Neural cell (in vitro differentiated cells): ENCODE data around the gene NPRL2. TPM values are rescaled to one million over a fixed set of nuclear protein-coding genes. Genes with fewer than 3 reads are reported as not detected.

Experiments used
- H2AFZ ChIP-seq: fragments of 200-600, 300-800 bp; sonication (generic), shearing (Covaris generic); 2 replicates; pipeline ENCODE4 v1.6.0; 2014; ENCODE audit warnings: low read depth, mild to moderate bottlenecking, antibody characterized with exemption, low read length, moderate library complexity
- H3F3A ChIP-seq: fragments of 200-600 bp; shearing (Covaris generic); 2 replicates; pipeline ENCODE4 v1.6.1; 2016; ENCODE audit warnings: mild to moderate bottlenecking, moderate library complexity, mixed read lengths, antibody characterized with exemption, low read length; ENCODE audit not compliant: insufficient read depth, poor library complexity, severe bottlenecking
- H3K27ac ChIP-seq: fragments of 200-600, 300-800 bp; sonication (generic), shearing (Covaris generic); 2 replicates; pipeline ENCODE4 v1.5.1; 2014; ENCODE audit warnings: mild to moderate bottlenecking, low read length, moderate library complexity
- H3K27me3 ChIP-seq: fragments of 300-800, 200-600 bp; sonication (generic), shearing (Covaris generic); 2 replicates; pipeline ENCODE4 v1.6.0; 2014; ENCODE audit warnings: mild to moderate bottlenecking, low read depth, low read length, moderate library complexity; ENCODE audit not compliant: insufficient read depth
- H3K36me3 ChIP-seq: fragments of 300-800, 200-600 bp; sonication (generic), shearing (Covaris generic); 2 replicates; pipeline ENCODE4 v1.5.1; 2014; ENCODE audit warnings: mild to moderate bottlenecking, antibody characterized with exemption, low read length, moderate library complexity; ENCODE audit not compliant: insufficient read depth
- H3K4me2 ChIP-seq: fragments of 300-800, 200-600 bp; sonication (generic), shearing (Covaris generic); 2 replicates; pipeline ENCODE4 v1.6.0; 2014; ENCODE audit warnings: mild to moderate bottlenecking, low read length
- H3K4me3 ChIP-seq: fragments of 300-800, 200-600 bp; sonication (generic), shearing (Covaris generic); 2 replicates; pipeline ENCODE4 v1.5.1; 2014; ENCODE audit warnings: mild to moderate bottlenecking, low read length, moderate library complexity
- H3K79me2 ChIP-seq: fragments of 200-600 bp; shearing (Covaris generic); replicated peaks from 2 replicates; pipeline ENCODE4 v1.6.0; 2014; ENCODE audit warnings: mild to moderate bottlenecking, low read length, moderate library complexity; ENCODE audit not compliant: insufficient read depth
- H3K9ac ChIP-seq: fragments of 300-800, 200-600 bp; sonication (generic), shearing (Covaris generic); 2 replicates; pipeline ENCODE4 v1.6.1; 2016; ENCODE audit warnings: mild to moderate bottlenecking, low read length, mixed read lengths
- H3K9me2 ChIP-seq: fragments of 200-600 bp; shearing (Covaris generic); 2 replicates; pipeline ENCODE4 v1.6.1; 2016; ENCODE audit warnings: mild to moderate bottlenecking, low read length, mixed read lengths; ENCODE audit not compliant: insufficient read depth
- H3K9me3 ChIP-seq: fragments of 200-600, 300-800 bp; sonication (generic), shearing (Covaris generic); 2 replicates; pipeline ENCODE4 v1.6.1; 2016; ENCODE audit warnings: mild to moderate bottlenecking, mixed run types, low read length, moderate library complexity, mixed read lengths
- H4K20me1 ChIP-seq: fragments of 200-600 bp; shearing (Covaris generic); 2 replicates; pipeline ENCODE4 v1.6.1; 2016; ENCODE audit warnings: mild to moderate bottlenecking, mixed run types; ENCODE audit not compliant: insufficient read depth
- EP300 ChIP-seq: fragments of 450-650 bp; conservative IDR thresholded peaks from 2 replicates; pipeline ENCODE4 v1.6.1; 2014; ENCODE audit warnings: antibody characterized with exemption, mild to moderate bottlenecking, moderate library complexity; ENCODE audit not compliant: poor library complexity, severe bottlenecking
- EZH2 ChIP-seq: fragments of 200-600, 300-800 bp; shearing (Covaris generic), sonication (generic); IDR thresholded peaks from 2 replicates; pipeline ENCODE4 v1.6.1; 2014; ENCODE audit warnings: antibody characterized with exemption, low read length, borderline replicate concordance, mild to moderate bottlenecking; ENCODE audit not compliant: insufficient read depth, poor library complexity, severe bottlenecking
- MXI1 ChIP-seq: fragments of 450-650 bp; conservative IDR thresholded peaks from 2 replicates; pipeline ENCODE4 v1.6.1; 2014; ENCODE audit warnings: antibody characterized with exemption, mild to moderate bottlenecking; ENCODE audit not compliant: poor library complexity, severe bottlenecking
- POLR2AphosphoS5 ChIP-seq: IDR thresholded peaks from 2 replicates; pipeline ENCODE4 v1.6.1; 2012
- RAD21 ChIP-seq: fragments of 450-650 bp; conservative IDR thresholded peaks from 2 replicates; pipeline ENCODE4 v1.6.1; 2014; ENCODE audit warnings: antibody characterized with exemption, mild to moderate bottlenecking, moderate library complexity
- SMC3 ChIP-seq: fragments of 450-650 bp; conservative IDR thresholded peaks from 2 replicates; pipeline ENCODE4 v1.6.1; 2014; ENCODE audit warnings: antibody characterized with exemption, mild to moderate bottlenecking, moderate library complexity; ENCODE audit not compliant: poor library complexity
- TAF1 ChIP-seq: IDR thresholded peaks from 2 replicates; pipeline ENCODE4 v1.6.1; 2012; ENCODE audit warnings: low read depth
- polyA plus RNA-seq: library from polyadenylated mRNA; depleted of rRNA; stranded (reverse); fragments of >200 nt; gene quantifications from 2 replicates; pipeline ENCODE4 v1.2.3, GENCODE V29; 2014
- TF ChIP-seq, protein P1 (sequence below): IDR thresholded peaks from 2 replicates; pipeline ENCODE4 v1.6.1; 2012; ENCODE audit warnings: borderline replicate concordance
- TF ChIP-seq, protein P2 (sequence below): fragments of 450-650 bp; IDR thresholded peaks from 2 replicates; pipeline ENCODE4 v1.5.1; 2014; ENCODE audit warnings: antibody characterized with exemption, mild to moderate bottlenecking, moderate library complexity; ENCODE audit not compliant: poor library complexity, severe bottlenecking

The NPRL2 gene
- polyA plus RNA-seq, 1 donor from 2014 or later, result 118 TPM

DNA sequence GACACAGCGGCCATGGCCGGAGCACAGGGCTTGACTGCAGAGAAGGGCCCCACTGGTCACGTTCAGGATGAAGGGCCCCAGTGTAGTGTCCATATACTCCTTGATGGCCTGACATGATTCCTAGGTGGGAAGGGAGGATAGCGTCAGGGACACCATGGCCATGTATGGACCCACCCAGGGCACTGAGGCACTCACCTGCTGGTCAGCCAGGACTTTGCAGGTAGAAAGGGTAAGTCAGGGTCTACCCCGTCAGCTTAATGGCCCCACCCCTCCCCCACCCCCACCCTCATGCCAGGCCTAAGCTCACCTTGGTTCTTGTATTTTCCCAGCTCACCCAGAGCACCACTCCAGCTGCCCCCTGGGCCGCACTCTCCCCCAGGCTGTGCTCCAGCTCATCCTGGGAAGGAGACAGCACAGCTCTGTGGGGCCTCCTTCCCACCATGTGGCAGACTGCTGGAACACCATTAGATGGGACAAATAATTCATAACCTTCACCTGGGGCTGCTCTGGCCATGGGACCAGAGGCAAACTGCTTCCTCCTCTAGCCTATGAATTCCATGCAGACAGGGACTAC lies 49.8 kb downstream of the NPRL2 start:
- H3K9me3 ChIP-seq, result no peaks in the 10 kb centered on the region
- no peaks in the 10 kb centered on the region for H3K36me3 ChIP-seq
- H2AFZ ChIP-seq, result no peak overlapping the region
- H3K4me3 ChIP-seq, result peak overlapping the region; percentile 78
- TF ChIP-seq EZH2 (no peak), EP300 (no peak), MXI1 (no peak), SMC3 (no peak), RAD21 (no peak), POLR2AphosphoS5 (no peak)
- TF ChIP-seq, protein P1, sequence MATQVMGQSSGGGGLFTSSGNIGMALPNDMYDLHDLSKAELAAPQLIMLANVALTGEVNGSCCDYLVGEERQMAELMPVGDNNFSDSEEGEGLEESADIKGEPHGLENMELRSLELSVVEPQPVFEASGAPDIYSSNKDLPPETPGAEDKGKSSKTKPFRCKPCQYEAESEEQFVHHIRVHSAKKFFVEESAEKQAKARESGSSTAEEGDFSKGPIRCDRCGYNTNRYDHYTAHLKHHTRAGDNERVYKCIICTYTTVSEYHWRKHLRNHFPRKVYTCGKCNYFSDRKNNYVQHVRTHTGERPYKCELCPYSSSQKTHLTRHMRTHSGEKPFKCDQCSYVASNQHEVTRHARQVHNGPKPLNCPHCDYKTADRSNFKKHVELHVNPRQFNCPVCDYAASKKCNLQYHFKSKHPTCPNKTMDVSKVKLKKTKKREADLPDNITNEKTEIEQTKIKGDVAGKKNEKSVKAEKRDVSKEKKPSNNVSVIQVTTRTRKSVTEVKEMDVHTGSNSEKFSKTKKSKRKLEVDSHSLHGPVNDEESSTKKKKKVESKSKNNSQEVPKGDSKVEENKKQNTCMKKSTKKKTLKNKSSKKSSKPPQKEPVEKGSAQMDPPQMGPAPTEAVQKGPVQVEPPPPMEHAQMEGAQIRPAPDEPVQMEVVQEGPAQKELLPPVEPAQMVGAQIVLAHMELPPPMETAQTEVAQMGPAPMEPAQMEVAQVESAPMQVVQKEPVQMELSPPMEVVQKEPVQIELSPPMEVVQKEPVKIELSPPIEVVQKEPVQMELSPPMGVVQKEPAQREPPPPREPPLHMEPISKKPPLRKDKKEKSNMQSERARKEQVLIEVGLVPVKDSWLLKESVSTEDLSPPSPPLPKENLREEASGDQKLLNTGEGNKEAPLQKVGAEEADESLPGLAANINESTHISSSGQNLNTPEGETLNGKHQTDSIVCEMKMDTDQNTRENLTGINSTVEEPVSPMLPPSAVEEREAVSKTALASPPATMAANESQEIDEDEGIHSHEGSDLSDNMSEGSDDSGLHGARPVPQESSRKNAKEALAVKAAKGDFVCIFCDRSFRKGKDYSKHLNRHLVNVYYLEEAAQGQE, result no peak
- TF ChIP-seq, protein P2, sequence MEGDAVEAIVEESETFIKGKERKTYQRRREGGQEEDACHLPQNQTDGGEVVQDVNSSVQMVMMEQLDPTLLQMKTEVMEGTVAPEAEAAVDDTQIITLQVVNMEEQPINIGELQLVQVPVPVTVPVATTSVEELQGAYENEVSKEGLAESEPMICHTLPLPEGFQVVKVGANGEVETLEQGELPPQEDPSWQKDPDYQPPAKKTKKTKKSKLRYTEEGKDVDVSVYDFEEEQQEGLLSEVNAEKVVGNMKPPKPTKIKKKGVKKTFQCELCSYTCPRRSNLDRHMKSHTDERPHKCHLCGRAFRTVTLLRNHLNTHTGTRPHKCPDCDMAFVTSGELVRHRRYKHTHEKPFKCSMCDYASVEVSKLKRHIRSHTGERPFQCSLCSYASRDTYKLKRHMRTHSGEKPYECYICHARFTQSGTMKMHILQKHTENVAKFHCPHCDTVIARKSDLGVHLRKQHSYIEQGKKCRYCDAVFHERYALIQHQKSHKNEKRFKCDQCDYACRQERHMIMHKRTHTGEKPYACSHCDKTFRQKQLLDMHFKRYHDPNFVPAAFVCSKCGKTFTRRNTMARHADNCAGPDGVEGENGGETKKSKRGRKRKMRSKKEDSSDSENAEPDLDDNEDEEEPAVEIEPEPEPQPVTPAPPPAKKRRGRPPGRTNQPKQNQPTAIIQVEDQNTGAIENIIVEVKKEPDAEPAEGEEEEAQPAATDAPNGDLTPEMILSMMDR, result no peak
- no peaks in the 10 kb centered on the region for H4K20me1 ChIP-seq
- H3K9ac ChIP-seq, result peak overlapping the region; percentile 70
- no peaks in the 10 kb centered on the region for H3K79me2 ChIP-seq
- H3K27me3 ChIP-seq, result no peaks in the 10 kb centered on the region
- no peak overlapping the region for H3K4me2 ChIP-seq
- H3F3A ChIP-seq, result no peaks in the 10 kb centered on the region
- H3K9me2 ChIP-seq, result no peaks in the 10 kb centered on the region
- H3K27ac ChIP-seq, result no peak overlapping the region

DNA sequence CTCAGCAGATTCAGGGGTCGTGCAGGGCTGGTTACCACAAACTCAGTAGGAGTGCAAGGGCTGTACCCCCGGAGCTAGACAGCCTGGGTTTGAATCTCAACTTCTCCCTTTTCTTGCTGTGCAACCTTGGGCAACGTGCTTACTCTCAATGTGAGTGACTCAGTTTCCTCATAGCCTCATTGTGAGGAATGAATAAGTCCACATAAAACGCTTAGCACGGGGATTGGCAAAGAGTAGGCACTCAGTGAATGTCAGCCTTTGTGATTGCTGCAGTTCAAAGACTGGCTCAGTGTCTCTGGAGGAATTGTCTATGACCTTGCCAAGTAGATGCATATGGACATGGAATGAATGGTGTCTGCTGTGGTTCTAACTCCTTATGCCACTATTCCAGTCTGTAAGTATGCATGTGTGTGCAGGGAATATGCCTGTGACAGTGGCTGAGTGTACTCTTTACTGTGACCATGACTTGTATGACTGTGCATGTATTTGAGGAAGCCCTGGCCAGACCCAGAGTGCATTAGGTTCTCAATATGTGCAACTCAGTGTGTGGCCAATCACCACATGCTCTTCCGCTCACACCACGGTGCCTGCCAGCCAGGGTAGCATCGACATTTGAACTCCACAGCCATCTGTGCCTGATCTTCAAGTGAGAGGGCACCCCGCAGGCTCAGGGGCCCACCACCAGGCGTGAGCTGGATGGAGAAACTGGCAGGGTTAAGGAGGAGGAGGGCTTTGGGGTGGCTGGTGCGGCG lies 50.5 kb downstream of the NPRL2 start:
- Histone ChIP-seq H3F3A (no peaks in the 10 kb centered on the region), H3K9me2 (no peaks in the 10 kb centered on the region), H3K9ac (peak overlapping the region; percentile 70), H4K20me1 (no peaks in the 10 kb centered on the region), H3K4me3 (peak overlapping the region; percentile 78), H3K4me2 (peak overlapping the region; percentile 69), H3K36me3 (no peaks in the 10 kb centered on the region), H3K27ac (peak overlapping the region; percentile 66), H3K79me2 (no peaks in the 10 kb centered on the region), H2AFZ (peak overlapping the region; percentile 58), H3K9me3 (no peaks in the 10 kb centered on the region), H3K27me3 (no peaks in the 10 kb centered on the region)
- no peak for TF ChIP-seq TAF1
- no peak for TF ChIP-seq EZH2
- TF ChIP-seq MXI1, result no peak
- TF ChIP-seq POLR2AphosphoS5, result no peak
- TF ChIP-seq RAD21, result no peak
- TF ChIP-seq, protein P2, result no peak
- no peak for TF ChIP-seq EP300
- TF ChIP-seq, protein P1, result no peak
- no peak for TF ChIP-seq SMC3
